GM12892 (cell line): ENCODE results near the gene EYS.

ENCODE experiments used
- POLR2A ChIP-seq: IDR thresholded peaks from 2 replicates; pipeline ENCODE4 v1.6.1; 2011; ENCODE audit warnings: low read depth, low read length, control low read depth
- TAF1 ChIP-seq: IDR thresholded peaks from 2 replicates; pipeline ENCODE4 v1.6.1; 2011; ENCODE audit warnings: low read depth, mild to moderate bottlenecking, control low read depth, low read length, borderline replicate concordance

GRCh38 chr6:63734923-63735322, 1972.1 kb downstream of the EYS start:
- no peak for TF ChIP-seq TAF1
- no peak for TF ChIP-seq POLR2A
